Stimulated activated CD4-positive, alpha-beta T cell treated with anti-CD3 and anti-CD28 coated beads, Interleukin-15, amount 100 ng/mL, for 48 hours (primary cell): ENCODE measurements around the gene PJA2.

Source experiments
- DNase-seq, 2 donors: peaks; one replicate each; pipeline ENCODE4 v3.0.0-alpha.2; 2020; ENCODE audit warnings: low read depth in 2 of 2

The PJA2 gene

DNA sequence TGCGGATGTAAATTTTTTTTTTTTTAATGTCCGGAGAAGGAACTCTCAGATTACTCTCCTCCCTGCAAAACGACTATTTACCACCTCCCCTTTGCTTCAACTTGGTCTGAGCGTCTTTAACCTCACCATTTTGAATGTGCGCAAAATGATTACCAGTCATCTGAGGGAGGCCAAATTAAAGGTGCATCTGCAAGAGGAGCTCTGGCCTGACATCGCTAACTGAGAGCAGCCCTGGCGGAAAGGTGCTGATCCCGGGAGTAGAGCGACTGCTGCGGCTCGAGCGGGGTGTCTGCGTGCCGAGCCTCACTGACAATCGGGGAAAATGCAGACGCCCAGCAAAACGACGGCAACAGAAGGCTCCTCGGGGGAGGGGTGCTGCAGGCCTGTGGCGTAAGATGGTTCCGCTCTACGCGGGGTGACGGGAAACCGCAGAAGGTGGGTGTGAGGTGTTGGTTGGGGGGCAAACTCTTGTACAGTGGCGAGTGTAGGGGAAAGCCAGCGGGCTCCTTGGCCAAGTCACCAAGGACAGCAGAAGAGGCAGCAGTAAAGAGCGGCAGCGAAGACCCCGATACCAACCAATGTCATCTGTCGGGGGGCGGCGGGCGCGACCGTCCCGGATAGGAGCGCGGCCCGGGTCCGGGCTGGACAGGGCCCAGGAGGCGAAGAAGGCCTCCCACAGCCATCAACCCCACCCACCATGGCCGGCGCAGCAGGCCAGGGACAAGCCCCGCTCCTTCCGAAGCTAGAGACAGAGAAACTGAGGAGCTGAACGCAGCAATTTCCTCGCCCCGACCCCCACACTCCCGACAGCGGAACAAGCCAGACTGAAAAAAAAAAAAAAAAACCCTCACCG lies 557 bp downstream of the PJA2 start:
- peak; percentile 68 to 69 for DNase-seq

DNA sequence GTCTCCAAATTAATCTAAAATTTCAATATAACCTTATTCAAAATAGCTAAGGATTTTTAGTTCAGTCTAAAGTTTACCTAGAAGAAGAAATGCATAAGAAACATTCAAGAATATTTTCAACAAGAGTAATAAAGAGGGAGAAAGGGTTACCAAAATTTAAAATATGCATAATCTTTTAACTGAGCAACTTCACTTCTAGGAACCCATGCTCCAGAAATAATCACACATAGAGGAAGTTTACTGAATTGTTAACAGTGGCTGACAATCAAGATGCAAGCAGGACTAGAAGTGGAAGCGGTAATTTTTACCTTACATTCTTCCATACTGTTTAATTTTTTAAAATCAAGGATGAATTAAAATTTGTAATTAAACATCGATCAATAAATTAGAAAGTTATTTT lies 1.9 kb downstream of the PJA2 start:
- DNase-seq = no peak

DNA sequence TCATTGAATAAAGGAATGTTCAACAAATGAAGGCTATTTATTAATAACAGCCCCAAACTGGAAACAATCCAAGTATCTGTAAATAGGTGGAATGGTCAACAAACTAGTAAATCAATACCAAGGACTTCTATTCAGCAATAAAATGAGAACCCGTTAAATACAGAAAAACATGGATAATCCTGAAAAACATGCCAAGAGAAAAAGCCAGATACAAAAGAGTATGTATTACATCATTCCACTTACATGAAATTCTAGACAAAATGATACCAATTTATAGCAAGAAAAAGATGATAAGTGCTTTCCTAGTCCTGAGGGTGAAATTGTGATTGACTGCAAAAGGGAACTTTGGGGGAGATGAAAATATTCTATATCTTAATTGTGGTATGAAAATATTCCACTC lies 3.1 kb downstream of the PJA2 start:
- no peak for DNase-seq

DNA sequence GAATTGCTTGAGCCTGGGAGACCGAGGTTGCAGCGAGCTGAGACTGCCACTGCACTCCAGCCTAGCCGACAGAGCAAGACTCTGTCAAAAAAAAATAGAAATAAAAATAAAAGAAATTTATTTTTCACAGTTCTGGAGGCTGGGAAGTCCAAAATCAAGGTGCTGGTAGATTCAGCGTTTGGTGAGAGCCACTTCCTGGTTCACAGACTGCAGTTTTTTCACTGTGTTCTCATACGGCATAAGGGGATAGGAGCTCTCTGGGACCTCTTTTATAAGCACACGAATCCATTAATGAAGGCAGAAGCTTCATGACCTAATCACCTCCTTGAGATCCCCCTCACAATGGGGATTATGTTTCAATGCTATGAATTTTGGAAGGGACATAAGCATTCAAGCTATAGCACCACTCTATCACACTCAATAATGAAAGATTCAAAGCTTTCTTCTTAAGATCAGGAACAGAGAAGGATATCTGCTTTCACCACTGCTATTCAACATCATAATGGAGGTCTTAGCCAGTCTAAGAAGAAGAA lies 5.3 kb downstream of the PJA2 start:
- no peak for DNase-seq

DNA sequence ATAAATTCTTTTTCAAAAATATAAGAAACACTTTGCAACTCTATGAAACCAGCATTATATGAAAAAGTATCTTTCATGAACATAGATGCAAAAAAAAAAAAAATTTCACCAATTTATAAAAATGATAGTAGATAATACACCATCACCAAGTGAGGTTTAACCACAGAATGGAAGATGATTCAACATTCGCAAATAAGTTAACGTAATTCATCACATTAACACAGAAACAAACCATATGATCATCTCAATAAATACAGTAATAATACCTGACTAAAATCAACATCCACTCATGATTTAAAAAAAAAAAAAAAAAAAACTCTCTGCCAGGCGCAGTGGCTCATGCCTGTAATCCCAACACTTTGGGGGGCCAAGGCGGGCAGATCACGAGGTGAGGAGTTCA lies 6.3 kb downstream of the PJA2 start:
- no peak for DNase-seq

DNA sequence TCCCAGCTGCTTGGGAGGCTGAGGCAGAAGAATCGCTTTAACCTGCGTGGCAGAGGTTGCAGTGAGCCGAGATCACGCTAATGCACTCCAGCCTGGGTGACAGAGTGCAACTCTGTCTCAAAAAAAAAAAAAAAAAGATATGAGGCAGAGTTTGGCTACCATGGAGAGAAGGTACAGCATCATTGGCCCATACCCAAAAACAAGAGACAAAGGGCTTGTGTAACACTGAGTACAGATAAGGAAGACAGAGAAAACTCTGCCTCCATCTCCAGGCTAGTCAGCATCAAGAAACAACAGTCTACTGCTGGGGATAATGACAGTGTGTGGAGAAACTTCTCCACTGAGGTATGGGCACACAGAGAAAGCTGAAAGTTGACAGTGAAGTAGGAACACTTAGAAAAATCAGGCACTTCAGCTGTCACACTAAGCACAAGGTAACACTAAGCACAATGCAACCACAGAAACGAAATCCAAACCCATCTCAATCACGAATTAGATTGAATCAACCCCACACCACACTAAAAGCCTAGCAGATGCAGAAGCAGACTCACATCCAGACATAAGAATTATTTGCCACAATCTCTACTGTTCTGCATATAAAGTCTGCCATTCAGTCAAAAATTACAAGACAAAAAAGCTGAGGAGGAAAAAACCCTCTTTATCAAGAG lies 10.5 kb downstream of the PJA2 start:
- no peak for DNase-seq

DNA sequence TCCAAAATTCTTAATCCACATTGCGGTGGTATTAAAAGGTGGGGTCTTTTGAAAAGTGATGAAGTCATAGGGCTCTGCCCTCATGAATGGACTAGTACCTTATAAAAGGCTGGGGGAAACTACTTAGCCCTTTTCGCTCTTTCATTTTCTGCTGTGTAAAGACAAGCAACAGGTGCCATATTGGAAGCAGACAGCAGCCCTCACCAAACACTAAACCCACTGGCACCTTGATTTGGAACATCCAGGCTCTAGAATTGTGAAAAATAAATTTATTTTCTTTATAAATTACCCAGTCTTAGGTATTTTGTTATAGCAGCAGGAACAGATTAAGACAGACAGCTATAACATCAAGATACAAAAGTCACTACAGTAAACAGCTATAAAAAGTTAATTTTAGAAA lies 12.8 kb downstream of the PJA2 start:
- no peak for DNase-seq

DNA sequence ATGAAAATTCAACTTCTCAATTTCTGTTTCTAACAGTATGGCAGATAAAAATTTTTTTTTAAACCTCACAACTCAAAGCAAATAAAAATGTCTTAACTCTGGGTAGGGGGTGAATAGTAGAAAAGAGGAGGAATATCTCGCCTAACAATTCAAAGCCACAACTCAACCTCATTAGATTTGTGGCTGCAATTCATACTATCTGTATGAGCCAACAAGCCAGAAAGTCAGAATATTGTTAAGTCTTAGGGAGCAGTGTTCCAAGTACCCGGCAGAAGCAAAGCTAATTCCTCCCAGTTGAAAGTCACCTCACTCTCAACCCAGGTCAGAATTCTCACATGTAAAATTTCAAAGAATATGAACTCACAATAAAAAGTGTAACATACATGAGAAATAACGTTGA lies 15.0 kb downstream of the PJA2 start:
- no peak for DNase-seq

DNA sequence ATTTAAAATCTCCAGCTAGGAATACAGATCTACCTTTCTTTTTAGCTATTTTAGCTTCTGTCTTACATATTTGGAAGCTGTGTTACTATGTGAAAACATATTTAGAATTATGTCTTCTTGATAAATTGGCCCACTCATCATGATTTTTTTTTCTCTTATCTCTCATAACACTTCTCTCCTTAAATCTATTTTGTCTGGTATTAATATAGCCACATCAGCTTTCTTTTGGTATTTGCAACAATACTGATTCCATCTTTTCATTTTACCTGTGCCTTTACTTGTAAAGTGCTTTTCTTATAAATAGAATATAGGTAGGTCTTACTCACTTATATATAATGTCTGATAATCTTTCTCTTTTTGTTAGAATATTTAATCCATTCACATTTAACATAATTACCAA lies 19.6 kb downstream of the PJA2 start:
- DNase-seq = no peak

DNA sequence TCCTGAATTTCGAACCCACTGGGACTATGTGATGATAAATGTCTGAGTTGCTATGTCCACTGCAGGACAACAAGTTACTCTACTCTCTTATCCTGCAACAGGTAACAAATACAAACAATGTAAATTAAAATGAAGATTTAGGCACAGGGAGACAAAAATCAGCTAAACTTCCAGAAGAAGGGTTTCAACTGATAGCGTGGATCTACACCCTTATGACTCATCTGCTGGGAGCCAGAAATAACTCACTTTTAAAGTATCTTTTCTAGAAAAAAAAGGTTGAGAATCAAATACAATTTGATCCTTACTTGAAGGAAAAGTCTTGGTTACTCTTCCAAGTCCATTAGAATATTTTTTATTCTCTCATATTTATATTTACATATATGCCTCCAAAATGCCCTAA lies 21.4 kb downstream of the PJA2 start:
- DNase-seq = no peak

DNA sequence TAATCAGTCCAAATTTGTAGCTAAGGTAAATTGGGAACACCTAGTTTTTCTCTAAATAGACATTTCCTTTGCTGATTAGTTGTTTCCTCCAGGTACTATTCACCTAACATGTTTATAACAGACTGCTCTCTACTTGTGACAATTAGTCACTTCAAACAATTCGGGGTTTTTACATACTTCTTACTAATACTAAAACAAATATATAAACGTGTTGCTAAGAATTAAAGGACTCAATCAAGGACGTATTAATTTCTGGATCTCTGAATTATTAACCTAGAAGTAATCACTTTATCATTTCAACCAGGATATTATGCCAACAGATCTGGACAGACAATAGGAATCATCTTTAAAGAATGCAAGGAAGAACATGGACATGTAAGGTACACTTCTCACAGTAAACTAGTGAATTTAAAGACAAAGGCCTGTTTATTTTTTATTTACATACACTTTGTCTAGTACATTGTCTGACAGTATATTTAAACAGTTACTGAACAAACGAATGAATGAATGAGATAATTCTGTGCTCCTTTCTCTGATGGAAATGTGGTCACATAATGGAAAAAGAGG lies 22.3 kb downstream of the PJA2 start:
- DNase-seq = no peak

DNA sequence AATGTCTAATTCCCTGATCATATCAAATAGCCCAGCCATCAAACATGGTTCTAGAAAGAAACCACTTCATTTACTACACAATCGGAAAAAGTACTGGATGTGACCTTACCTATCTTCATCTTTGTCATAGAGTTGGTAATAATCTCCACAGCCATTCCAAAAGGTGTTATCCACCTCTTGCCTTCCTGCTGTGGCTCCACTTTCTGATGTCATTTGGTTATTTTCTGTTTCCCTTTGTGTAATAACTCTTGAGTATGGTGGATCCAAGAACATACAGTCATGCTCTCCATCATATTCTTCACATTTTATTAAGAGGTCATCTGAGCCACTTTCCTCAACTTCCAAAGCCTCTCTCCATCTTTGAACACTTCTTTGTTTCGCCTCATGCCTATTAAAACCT lies 31.7 kb downstream of the PJA2 start:
- DNase-seq = no peak

DNA sequence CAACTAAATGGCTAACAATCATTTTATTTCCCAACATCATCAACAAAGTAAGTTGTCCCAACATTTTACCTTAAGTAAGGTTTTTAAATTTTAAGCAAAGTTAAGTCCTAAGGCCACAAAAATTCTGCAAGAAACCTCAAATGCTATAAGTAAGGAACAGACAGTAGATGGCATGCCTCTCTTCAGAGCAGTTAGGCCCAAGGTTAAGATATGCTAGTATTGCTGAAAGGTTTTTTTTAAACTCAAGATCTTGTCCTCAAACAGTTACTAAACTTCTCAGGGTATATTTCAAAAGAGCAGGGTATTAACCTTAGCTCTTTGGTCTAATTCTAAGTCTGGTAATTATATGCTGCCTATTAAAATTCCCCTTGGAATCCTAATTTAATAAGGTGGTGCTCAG lies 35.1 kb downstream of the PJA2 start:
- DNase-seq = no peak

DNA sequence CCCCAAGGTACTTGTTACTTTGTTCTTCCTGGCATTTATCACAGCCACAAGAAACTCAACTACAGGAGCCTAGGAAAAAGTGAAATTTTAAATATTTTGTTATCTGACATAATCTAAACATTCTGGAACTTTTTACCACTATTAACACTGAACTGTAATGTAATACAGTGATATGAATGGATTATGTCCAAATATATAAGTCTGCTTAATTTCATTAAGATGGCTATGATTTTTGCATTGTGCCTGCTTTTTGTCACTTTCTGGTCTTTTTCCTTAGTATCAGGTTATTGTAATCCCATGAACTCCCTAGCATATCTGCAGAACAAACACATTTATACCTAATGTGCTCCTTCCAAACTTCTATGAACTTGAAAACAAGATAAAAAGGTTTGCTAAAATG lies 35.8 kb downstream of the PJA2 start:
- DNase-seq = no peak

DNA sequence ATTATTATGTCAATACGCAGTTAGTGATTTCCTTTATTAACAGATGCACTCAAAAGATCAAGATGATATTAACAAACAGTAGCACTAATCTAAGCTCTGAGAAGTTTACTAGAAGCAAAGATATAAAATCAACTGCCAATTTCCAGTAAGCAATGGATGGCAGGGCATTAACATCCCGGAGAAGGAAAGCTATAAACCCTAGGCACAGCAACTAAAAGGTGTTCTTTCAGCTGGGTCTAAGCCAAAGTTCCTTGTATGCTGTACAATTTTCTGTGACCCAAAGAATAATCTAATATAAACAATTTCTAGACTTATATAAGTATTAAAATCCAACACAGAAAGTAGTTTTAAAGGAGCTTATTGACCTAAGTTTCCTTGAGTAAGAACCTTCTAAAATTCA lies 39.4 kb downstream of the PJA2 start:
- no peak for DNase-seq

DNA sequence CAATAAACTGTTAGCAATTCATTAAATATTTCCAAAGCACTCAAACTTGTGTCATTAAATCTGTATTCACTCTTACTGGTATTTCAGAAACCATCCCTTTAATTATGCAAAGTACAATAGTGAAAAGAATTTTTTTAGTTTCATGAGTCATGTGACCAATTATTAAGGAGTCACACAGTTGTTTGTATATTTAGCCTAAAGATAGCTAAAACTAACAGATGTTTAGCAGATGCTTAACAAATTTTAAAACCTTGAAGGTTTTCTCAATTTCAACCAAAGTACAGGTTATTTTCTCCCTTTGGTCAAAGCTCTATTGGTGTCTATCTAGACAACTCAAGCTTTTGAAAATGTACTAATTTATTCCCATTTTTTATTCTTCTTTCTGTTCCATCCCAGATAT lies 44.1 kb downstream of the PJA2 start:
- no peak for DNase-seq

DNA sequence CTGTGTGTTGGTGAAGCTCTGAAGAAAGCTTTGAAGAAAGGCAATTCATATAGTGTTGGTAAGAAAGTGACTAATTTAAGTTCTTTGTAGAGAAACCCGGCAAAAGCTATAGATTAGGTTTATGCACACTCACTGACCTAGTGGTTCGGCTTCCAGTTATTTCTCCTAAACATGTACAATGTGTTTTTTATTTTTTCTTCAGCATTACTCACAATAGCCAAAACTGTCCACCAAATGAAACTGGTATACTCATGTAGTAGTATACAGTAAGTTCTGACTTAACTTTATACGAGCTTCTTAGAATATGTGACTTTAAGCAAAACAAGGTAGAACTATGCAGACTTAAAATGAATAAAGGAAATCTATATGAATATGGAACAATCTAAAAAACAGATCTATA lies 44.8 kb downstream of the PJA2 start:
- no peak for DNase-seq

DNA sequence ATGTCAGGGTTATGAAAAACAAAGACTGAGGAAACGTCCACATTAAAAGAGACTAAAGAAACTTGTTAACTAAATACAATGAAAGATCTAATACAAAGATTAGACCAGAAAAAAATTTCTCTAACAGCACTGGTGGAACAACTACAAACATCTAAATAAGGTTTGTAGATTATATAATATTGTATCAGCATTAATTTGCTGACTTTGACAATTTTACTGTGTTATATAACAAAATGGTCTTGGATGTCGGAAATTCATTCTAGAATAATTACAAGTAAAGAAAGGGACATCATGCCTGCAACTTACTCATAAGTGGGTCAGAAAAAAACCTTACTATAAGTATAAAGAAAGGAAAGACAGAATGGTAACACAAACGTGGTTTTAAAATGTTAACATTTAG lies 50.1 kb downstream of the PJA2 start:
- DNase-seq = no peak

DNA sequence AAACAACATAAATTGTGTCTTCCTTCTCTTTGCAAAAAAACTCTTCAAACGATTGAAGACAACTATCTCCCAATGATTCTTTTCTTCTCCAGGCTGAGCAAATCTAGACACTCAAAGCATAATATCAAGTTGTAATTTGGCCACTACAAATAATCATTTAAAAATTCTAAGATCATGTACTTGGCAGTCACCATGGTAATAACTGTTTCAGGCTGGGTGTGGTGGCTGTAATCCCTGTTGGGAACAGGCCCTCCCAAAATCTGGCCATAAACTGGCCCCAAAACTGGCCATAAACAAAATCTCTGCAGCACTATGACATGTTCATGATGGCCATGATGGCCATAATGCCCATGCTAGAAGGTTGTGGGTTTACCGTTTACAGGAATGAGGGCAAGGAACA lies 52.0 kb downstream of the PJA2 start:
- no peak for DNase-seq

DNA sequence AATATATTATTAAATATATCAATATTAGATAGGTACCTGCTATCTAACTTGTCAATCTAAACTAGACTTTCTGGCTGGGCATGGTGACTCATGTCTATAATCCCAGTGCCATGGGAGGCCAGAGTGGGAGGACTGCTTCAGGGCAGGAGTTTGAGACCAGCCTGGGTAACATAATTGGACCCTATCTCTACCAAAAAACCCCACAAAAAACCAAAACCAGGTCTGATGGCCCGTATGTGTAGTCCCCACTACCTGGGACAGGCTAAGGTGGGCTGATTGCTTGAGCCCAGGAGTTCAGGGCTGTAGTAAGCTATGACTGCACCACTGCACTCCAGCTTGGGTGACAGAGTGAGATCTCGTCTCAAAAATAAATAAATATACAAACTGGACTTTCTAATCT lies 55.0 kb downstream of the PJA2 start:
- DNase-seq = no peak

DNA sequence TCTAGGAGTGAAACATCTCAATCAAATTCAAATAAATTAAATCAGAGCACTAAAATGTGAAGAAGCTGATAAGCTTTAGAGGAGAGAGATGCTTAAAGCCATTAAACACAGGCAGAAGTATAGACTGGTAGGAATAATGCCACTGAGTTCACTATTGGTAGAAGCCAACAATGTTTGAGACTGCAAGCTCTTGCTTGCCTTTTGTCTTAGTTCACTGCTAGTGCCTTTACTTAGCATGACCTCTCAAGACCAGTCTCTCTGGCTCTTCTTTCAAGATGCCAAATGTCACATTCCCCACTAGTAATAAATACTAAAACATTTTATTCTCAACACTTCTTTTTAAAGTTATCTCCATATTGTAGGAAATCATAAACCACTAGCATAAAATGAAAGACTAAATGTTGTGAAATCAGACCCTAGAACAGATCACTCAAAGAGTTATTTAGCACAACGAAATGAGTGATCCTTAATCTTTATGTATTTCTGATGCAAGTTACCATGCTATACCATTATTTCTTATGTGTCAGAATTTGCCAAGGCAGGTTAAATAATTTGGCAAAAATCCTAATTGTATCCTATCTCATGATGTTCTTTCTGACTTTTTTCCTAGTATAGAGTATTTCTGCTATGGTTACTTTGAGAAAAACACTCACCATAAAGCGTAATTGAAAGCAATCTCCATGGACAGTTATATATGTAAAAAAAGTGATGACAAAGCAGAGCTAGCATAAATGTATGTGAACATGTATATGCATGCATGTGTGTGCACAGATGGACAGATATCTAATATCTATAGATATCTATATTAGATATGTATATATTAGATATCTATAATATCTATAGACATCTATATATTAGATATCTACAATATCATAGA lies 57.5 kb downstream of the PJA2 start:
- DNase-seq = no peak
